ENCODE measurements around the gene GLI2.

GLI2 gene

DNA sequence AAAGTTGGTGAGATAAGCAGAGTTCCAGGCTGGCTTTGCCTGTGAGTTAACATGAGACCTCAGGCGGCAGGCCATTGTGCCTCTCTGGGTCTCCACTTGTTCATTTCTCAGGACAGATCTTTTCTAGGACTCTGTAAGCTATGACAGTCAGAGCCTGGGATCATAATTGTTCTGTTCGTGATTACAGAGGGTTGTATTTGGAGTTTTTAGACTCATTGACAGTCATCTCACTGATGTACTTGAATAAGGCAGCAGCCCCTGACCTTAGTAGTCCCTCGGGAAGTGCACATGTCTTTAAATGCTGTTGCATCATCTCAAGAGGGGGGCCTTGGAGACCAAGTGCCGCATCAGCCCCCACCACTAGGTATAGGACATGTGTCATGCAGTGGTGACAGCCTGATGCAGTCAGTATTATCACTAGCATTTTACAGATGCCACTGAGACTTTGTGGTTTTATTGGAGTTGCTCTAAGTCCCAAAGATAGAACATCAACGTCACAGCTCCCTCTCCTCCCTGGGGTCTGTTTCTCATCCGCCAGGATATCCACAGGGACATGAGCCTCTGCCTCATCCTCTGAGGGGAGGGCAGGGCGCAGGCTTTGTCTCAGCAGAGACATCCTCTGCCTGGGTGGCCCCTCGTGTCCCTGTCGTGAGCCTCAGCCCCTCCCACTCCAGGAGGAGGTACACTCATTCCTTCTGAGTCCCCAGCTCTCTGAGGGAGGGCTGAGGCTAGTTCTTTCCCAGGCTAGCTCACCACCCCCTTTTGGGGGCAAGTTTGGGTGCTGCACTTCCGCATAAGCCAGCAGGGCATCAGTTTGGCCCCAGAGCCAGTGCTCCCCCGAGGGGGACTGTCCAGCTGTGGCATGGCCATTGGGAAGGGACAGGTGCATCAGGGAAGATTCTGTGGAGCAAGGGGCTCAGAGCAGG, 14.1 kb downstream of the GLI2 start:
- POLR2A ChIA-PET, result no interaction called here
- Histone ChIP-seq H3K27ac (ENCODE audit: extremely low read depth, low read depth, low read length) (no peak overlapping the region), H3K36me3 (ENCODE audit: control insufficient read depth in 2 of 2, insufficient read depth in 1 of 2, low read length in 2 of 2) (no peaks in the 10 kb centered on the region), H3K4me3 (ENCODE audit: low read depth, low read length) (no peak overlapping the region), H3K9me3 (ENCODE audit: control insufficient read depth, insufficient read depth, low read depth, low read length) (no peaks in the 10 kb centered on the region), H3K4me1 (ENCODE audit: control insufficient read depth, insufficient read depth, low read length) (no peaks in the 10 kb centered on the region; the same call in 1 of the 2 replicates)
- CTCF ChIA-PET, result interaction anchor here (0.9 kb wide), 1 partner anchor 13 kb away, joined by 3 read pairs; no protein-coding TSS in a partner anchor
- TF ChIP-seq ZNF561 (tag by site-specific recombination; IDR thresholded peaks at IDR 0.05; ENCODE audit: borderline replicate concordance) (0 out of 2 replicates have a peak, but pooled peaks have one; percentile 22), ZNF223 (tag by site-specific recombination; IDR thresholded peaks at IDR 0.05) (no peak), ZNF785 (tag by site-specific recombination; IDR thresholded peaks at IDR 0.05) (no peak), ZNF366 (tag by site-specific recombination; conservative IDR thresholded peaks at IDR 0.05) (0 out of 2 replicates have a peak, but pooled peaks have one; percentile 20), ZFP37 (tag by site-specific recombination; IDR thresholded peaks at IDR 0.05) (no peak), ZNF558 (tag by site-specific recombination; IDR thresholded peaks at IDR 0.05) (no peak), ZNF398 (tag by site-specific recombination; IDR thresholded peaks at IDR 0.05) (peak; percentile 9; the same call in 1 of the 2 replicates), ZNF132 (tag by site-specific recombination; IDR thresholded peaks at IDR 0.05; ENCODE audit: borderline replicate concordance) (no peak), OSR2 (tag by site-specific recombination; IDR thresholded peaks at IDR 0.05) (peak; percentile 29; the same call in 1 of the 2 replicates), ZNF391 (tag by site-specific recombination; IDR thresholded peaks at IDR 0.05; ENCODE audit: borderline replicate concordance, low read depth) (no peak), ZNF518A (tag by site-specific recombination; conservative IDR thresholded peaks at IDR 0.05; ENCODE audit: low read depth) (no peak), WT1 (tag by site-specific recombination; IDR thresholded peaks at IDR 0.05) (0 out of 2 replicates have a peak, but pooled peaks have one; percentile 13), TRIM28 (IDR thresholded peaks at IDR 0.05; ENCODE audit: borderline replicate concordance, low read length) (peak; percentile 36; the same call in 1 of the 2 replicates), ZNF664 (tag by site-specific recombination; IDR thresholded peaks at IDR 0.05) (no peak), ZNF571 (tag by site-specific recombination; IDR thresholded peaks at IDR 0.05) (no peak), ZNF549 (tag by site-specific recombination; IDR thresholded peaks at IDR 0.05) (no peak), ZEB2 (tag by site-specific recombination; IDR thresholded peaks at IDR 0.05) (peak; percentile 13; the same call in 1 of the 2 replicates), GLIS1 (tag by site-specific recombination; IDR thresholded peaks at IDR 0.05) (peak; percentile 71)
- TF ChIP-seq, protein P1, sequence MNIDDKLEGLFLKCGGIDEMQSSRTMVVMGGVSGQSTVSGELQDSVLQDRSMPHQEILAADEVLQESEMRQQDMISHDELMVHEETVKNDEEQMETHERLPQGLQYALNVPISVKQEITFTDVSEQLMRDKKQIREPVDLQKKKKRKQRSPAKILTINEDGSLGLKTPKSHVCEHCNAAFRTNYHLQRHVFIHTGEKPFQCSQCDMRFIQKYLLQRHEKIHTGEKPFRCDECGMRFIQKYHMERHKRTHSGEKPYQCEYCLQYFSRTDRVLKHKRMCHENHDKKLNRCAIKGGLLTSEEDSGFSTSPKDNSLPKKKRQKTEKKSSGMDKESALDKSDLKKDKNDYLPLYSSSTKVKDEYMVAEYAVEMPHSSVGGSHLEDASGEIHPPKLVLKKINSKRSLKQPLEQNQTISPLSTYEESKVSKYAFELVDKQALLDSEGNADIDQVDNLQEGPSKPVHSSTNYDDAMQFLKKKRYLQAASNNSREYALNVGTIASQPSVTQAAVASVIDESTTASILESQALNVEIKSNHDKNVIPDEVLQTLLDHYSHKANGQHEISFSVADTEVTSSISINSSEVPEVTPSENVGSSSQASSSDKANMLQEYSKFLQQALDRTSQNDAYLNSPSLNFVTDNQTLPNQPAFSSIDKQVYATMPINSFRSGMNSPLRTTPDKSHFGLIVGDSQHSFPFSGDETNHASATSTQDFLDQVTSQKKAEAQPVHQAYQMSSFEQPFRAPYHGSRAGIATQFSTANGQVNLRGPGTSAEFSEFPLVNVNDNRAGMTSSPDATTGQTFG (tag by site-specific recombination; IDR thresholded peaks at IDR 0.05; ENCODE audit: borderline replicate concordance), result no peak
